IMR-90 (cell line): ENCODE results near the gene FBXW7. TPM values are rescaled to one million over a fixed set of nuclear protein-coding genes. Genes with fewer than 3 reads are reported as not detected.
"Not testable (repeated sequence)": the region's sequence is repeated elsewhere in the genome, so short reads cannot be mapped to it uniquely, and the experiment has no call there.

Experiments used
- ATAC-seq: fragments of 200-7000 bp; cut with Tn5 transposase; 2 replicates; pipeline ENCODE4 v1.9.1; 2020; ENCODE audit warnings: low read depth, mild to moderate bottlenecking, moderate library complexity
- BruUV-seq: library from RNA; stranded (reverse); fragments of 400-500 nt; replicated peaks from 2 replicates; lab custom pipeline; 2021; lab: Mats Ljungman, UMichigan
- CTCF ChIA-PET: fragments of 300-600 bp; formaldehyde crosslinking; extraction: SDS; loops from one replicate; lab custom pipeline; 2021; ENCODE audit warnings: antibody characterized with exemption; lab: Yijun Ruan, JAX
- POLR2A ChIA-PET: fragments of 300-600 bp; sonication (Branson Sonifier 250); formaldehyde crosslinking; loops from one replicate; lab custom pipeline; 2022; ENCODE audit warnings: antibody characterized with exemption; ENCODE audit not compliant: unreplicated experiment; lab: Charles Lee
- DNase-seq: peaks from one replicate; pipeline ENCODE4 v3.0.0; 2013
- H2AFZ ChIP-seq: replicated peaks from 2 replicates; pipeline ENCODE3; 2013; ENCODE audit warnings: low read length, mild to moderate bottlenecking; ENCODE audit not compliant: poor library complexity
- H2AK5ac ChIP-seq: 2 replicates; pipeline ENCODE4 v1.6.1; 2013; ENCODE audit warnings: low read depth, low read length, inconsistent platforms
- H2AK9ac ChIP-seq: replicated peaks from 2 replicates; pipeline ENCODE3; 2013; ENCODE audit warnings: mild to moderate bottlenecking, low read depth, low read length, moderate library complexity; ENCODE audit not compliant: poor library complexity
- H2BK120ac ChIP-seq: 2 replicates; pipeline ENCODE4 v1.6.1; 2013; ENCODE audit warnings: low read depth, low read length, inconsistent platforms
- H2BK15ac ChIP-seq: 3 replicates; pipeline ENCODE4 v1.6.1; 2013; ENCODE audit warnings: low read depth, low read length, inconsistent platforms
- H2BK20ac ChIP-seq: 2 replicates; pipeline ENCODE4 v1.6.1; 2013; ENCODE audit warnings: low read depth, mild to moderate bottlenecking, inconsistent platforms, low read length, moderate library complexity
- H2BK5ac ChIP-seq: 2 replicates; pipeline ENCODE4 v1.6.1; 2013; ENCODE audit warnings: mild to moderate bottlenecking, low read depth, low read length, inconsistent platforms; ENCODE audit not compliant: poor library complexity, severe bottlenecking
- H3K14ac ChIP-seq: replicated peaks from 2 replicates; pipeline ENCODE4 v1.6.1; 2013; ENCODE audit warnings: low read depth, low read length, inconsistent platforms
- H3K18ac ChIP-seq: 2 replicates; pipeline ENCODE4 v1.6.1; 2013; ENCODE audit warnings: low read depth, low read length, control low read depth
- H3K23ac ChIP-seq: 2 replicates; pipeline ENCODE4 v1.6.1; 2013; ENCODE audit warnings: low read depth, low read length, inconsistent platforms
- H3K27ac ChIP-seq: 2 replicates; pipeline ENCODE4 v1.5.1; 2013; ENCODE audit warnings: mild to moderate bottlenecking, control low read depth, low read length; ENCODE audit not compliant: insufficient read depth
- H3K27me3 ChIP-seq: 2 replicates; pipeline ENCODE4 v1.6.1; 2013; ENCODE audit warnings: low read length; ENCODE audit not compliant: control insufficient read depth, insufficient read depth
- H3K36me3 ChIP-seq: 2 replicates; pipeline ENCODE4 v1.6.1; 2013; ENCODE audit warnings: low read length, mixed read lengths; ENCODE audit not compliant: control insufficient read depth, insufficient read depth
- H3K4ac ChIP-seq: 2 replicates; pipeline ENCODE4 v1.6.1; 2013; ENCODE audit warnings: low read depth, low read length, inconsistent platforms
- H3K4me1 ChIP-seq: 2 replicates; pipeline ENCODE4 v1.6.1; 2013; ENCODE audit warnings: low read length, mixed read lengths; ENCODE audit not compliant: control insufficient read depth, insufficient read depth
- H3K4me2 ChIP-seq: 2 replicates; pipeline ENCODE4 v1.6.1; 2013; ENCODE audit warnings: low read depth, mild to moderate bottlenecking, control low read depth, low read length, moderate library complexity
- H3K4me3 ChIP-seq: 2 replicates; pipeline ENCODE4 v1.5.1; 2013; ENCODE audit warnings: low read depth, mild to moderate bottlenecking, control low read depth, low read length, moderate library complexity; ENCODE audit not compliant: insufficient read depth
- H3K56ac ChIP-seq: 2 replicates; pipeline ENCODE4 v1.6.1; 2013; ENCODE audit warnings: low read length, inconsistent platforms; ENCODE audit not compliant: insufficient read depth; ENCODE audit errors: extremely low read depth
- H3K79me1 ChIP-seq, 2 experiments: 2 replicates each; pipeline ENCODE4 v1.6.1; 2013; ENCODE audit warnings: low read length in 2 of 2, inconsistent platforms in 1 of 2, low read depth in 1 of 2
- H3K9ac ChIP-seq: 2 replicates; pipeline ENCODE4 v1.6.1; 2013; ENCODE audit warnings: low read depth, low read length, control low read depth
- H3K9me1 ChIP-seq: 2 replicates; pipeline ENCODE4 v1.6.1; 2013; ENCODE audit warnings: low read length, inconsistent platforms; ENCODE audit not compliant: insufficient read depth
- H3K9me3 ChIP-seq: 2 replicates; pipeline ENCODE4 v1.6.1; 2013; ENCODE audit warnings: low read length; ENCODE audit not compliant: control insufficient read depth, insufficient read depth
- H4K20me1 ChIP-seq: 2 replicates; pipeline ENCODE4 v1.6.1; 2013; ENCODE audit warnings: low read length, inconsistent platforms; ENCODE audit not compliant: insufficient read depth
- H4K5ac ChIP-seq: 2 replicates; pipeline ENCODE4 v1.6.1; 2013; ENCODE audit warnings: mild to moderate bottlenecking, low read depth, low read length, control low read depth
- H4K8ac ChIP-seq, 2 experiments: 2 replicates each; pipeline ENCODE4 v1.6.1; 2013; ENCODE audit warnings: low read depth in 2 of 2, low read length in 2 of 2, control low read depth in 1 of 2, inconsistent platforms in 1 of 2
- H4K91ac ChIP-seq: 2 replicates; pipeline ENCODE4 v1.6.1; 2013; ENCODE audit warnings: low read depth, low read length, inconsistent platforms; ENCODE audit not compliant: insufficient read depth
- WGBS, 2 experiments: methylation state at CpG; one replicate each; pipeline versions ENCODE4 v1.1.5 to v1.1.7; 2013; ENCODE audit warnings: missing lambda C conversion rate in 2 of 2; ENCODE audit not compliant: insufficient read length in 1 of 2; ENCODE audit errors: extremely low coverage in 2 of 2; 5-methylcytosine and 5-hydroxymethylcytosine counted together
- dilution Hi-C: fragments of 300-500 bp; cut with HindIII; formaldehyde crosslinking; loops from one replicate; pipeline ENCODE4 v1.14.3; 2018; ENCODE audit warnings: low sequenced_read_pairs; ENCODE audit not compliant: unreplicated experiment
- in situ Hi-C: fragments of 300-500 bp; cut with MboI; formaldehyde crosslinking; loops from 3 replicates; pipeline ENCODE4 v1.14.3; 2019; ENCODE audit warnings: low sequenced_read_pairs, inconsistent platforms, mixed read lengths
- intact Hi-C: fragments of 100-400 bp; cut with micrococcal nuclease; formaldehyde crosslinking; loops from 2 replicates; pipeline ENCODE4 v1.10.0; 2022
- polyA plus RNA-seq, 3 experiments: library from polyadenylated mRNA; depleted of rRNA; stranded (reverse); fragments of >200 nt; gene quantifications; 2 replicates each; pipeline ENCODE4 v1.2.3, GENCODE V29; 2012; ENCODE audit warnings: low replicate concordance in 1 of 3
- total RNA-seq: library from RNA; depleted of rRNA; stranded (reverse); fragments of >200 nt; gene quantifications from 2 replicates; pipeline ENCODE4 v1.2.3, GENCODE V29; 2012

FBXW7 gene
- total and polyA plus RNA-seq, 2 of the 4 experiments (the other 2 are of a cell fraction): 7.2 to 27.4 TPM

DNA sequence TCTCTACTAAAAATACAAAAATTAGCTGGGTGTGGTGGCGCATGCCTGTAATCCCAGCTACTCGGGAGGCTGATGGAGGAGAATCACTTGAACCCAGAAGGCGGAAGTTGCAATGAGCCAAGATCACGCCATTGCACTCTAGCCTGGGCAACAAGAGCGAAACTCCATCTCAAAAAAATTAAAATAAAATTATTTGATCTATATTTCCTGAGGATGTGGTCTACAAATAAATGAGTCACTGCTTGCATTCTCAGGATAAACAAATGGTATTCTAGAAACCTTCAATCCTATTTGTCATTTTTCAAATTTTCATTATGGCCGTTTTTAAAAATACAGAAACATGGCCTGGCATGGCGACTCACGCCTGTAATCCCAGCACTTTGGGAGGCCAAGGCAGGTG lies 8.6 kb upstream of the FBXW7 start:
- H2AK9ac ChIP-seq, CTCF ChIA-PET, H3K4me3 ChIP-seq, H2BK15ac ChIP-seq, H2AK5ac ChIP-seq, intact Hi-C loops, H3K4me1 ChIP-seq, H3K9me3 ChIP-seq, dilution Hi-C loops, H3K27ac ChIP-seq, H3K27me3 ChIP-seq, H3K4me2 ChIP-seq, H4K91ac ChIP-seq, H3K36me3 ChIP-seq, in situ Hi-C loops, H4K5ac ChIP-seq, H3K14ac ChIP-seq, H2BK120ac ChIP-seq, H4K20me1 ChIP-seq, H3K9me1 ChIP-seq, H3K56ac ChIP-seq, BruUV-seq, H3K4ac ChIP-seq, POLR2A ChIA-PET, H2BK5ac ChIP-seq, H2BK20ac ChIP-seq, ATAC-seq, H2AFZ ChIP-seq, DNase-seq, H4K8ac ChIP-seq, H3K9ac ChIP-seq, H3K18ac ChIP-seq, H3K23ac ChIP-seq: not testable (repeated sequence)
- H3K79me1 ChIP-seq: peaks cover 0 to 13% of the 10 kb centered on the region in 2 experiments; a peak in 2 of 4 replicates
- no CpG with 5 or more reads among the region's 8 CpGs for WGBS, 2 experiments
